ES-I3 (cell line): Measurements from ENCODE around the gene BRD9.
"Not testable (repeated sequence)": the region's sequence is repeated elsewhere in the genome, so short reads cannot be mapped to it uniquely, and the experiment has no call there.

ENCODE experiments used
- H3K36me3 ChIP-seq: 2 replicates; pipeline ENCODE4 v1.6.1; 2013; ENCODE audit warnings: mild to moderate bottlenecking, low read length, control low read depth, moderate library complexity; ENCODE audit not compliant: insufficient read depth
- H3K4me1 ChIP-seq: 2 replicates; pipeline ENCODE4 v1.6.1; 2013; ENCODE audit warnings: mild to moderate bottlenecking, control low read depth, low read length; ENCODE audit not compliant: insufficient read depth
- H3K9ac ChIP-seq: 2 replicates; pipeline ENCODE4 v1.6.1; 2013; ENCODE audit warnings: low read depth, mild to moderate bottlenecking, low read length, moderate library complexity
- H3K9me3 ChIP-seq: 2 replicates; pipeline ENCODE4 v1.6.1; 2013; ENCODE audit warnings: mild to moderate bottlenecking, low read length, moderate library complexity; ENCODE audit not compliant: control insufficient read depth, insufficient read depth

BRD9 gene

GRCh38 chr5:930866-931265, 38.3 kb upstream of the BRD9 start:
- H3K36me3 ChIP-seq: no peaks in the 10 kb centered on the region
- H3K9me3 ChIP-seq: no peaks in the 10 kb centered on the region; the same call in 1 of the 2 replicates
- no peaks in the 10 kb centered on the region for H3K4me1 ChIP-seq
- H3K9ac ChIP-seq: no peak overlapping the region

GRCh38 chr5:929596-929995, 37.0 kb upstream of the BRD9 start:
- Histone ChIP-seq H3K36me3 (no peaks in the 10 kb centered on the region), H3K9ac (no peak overlapping the region), H3K9me3 (no peaks in the 10 kb centered on the region; the same call in 1 of the 2 replicates), H3K4me1 (no peaks in the 10 kb centered on the region)

- not testable (repeated sequence) for H3K4me1 ChIP-seq, H3K36me3 ChIP-seq, H3K9me3 ChIP-seq, H3K9ac ChIP-seq
Measured at GRCh38 chr5:929182-929581, 36.6 kb upstream of the BRD9 start.

GRCh38 chr5:927172-928015, 34.8 kb upstream of the BRD9 start:
- Histone ChIP-seq H3K4me1 (no peaks in the 10 kb centered on the region), H3K9me3 (no peaks in the 10 kb centered on the region), H3K9ac (peak overlapping the region; percentile 47; the same call in 1 of the 2 replicates), H3K36me3 (no peaks in the 10 kb centered on the region)

GRCh38 chr5:926417-927171, 34.0 kb upstream of the BRD9 start:
- Histone ChIP-seq H3K4me1 (no peaks in the 10 kb centered on the region), H3K9ac (peak overlapping the region; percentile 47), H3K36me3 (no peaks in the 10 kb centered on the region), H3K9me3 (no peaks in the 10 kb centered on the region)

- peaks cover 5% of the 10 kb centered on the region for H3K36me3 ChIP-seq
- no peaks in the 10 kb centered on the region for H3K9me3 ChIP-seq
- no peak overlapping the region for H3K9ac ChIP-seq
- peaks cover 8% of the 10 kb centered on the region; the same call in 1 of the 2 replicates for H3K4me1 ChIP-seq
Measured at GRCh38 chr5:923281-923873, 30.8 kb upstream of the BRD9 start.

- H3K9ac ChIP-seq: no peak overlapping the region
- peaks cover 5% of the 10 kb centered on the region for H3K36me3 ChIP-seq
- no peaks in the 10 kb centered on the region for H3K9me3 ChIP-seq
- H3K4me1 ChIP-seq: peaks cover 8% of the 10 kb centered on the region; the same call in 1 of the 2 replicates
Measured at GRCh38 chr5:922436-923280, 30.1 kb upstream of the BRD9 start.

- Histone ChIP-seq H3K9me3 (no peaks in the 10 kb centered on the region), H3K9ac (no peak overlapping the region), H3K36me3 (peaks cover 13% of the 10 kb centered on the region), H3K4me1 (peaks cover 8% of the 10 kb centered on the region; the same call in 1 of the 2 replicates)
Measured at GRCh38 chr5:921456-922435, 29.1 kb upstream of the BRD9 start.

GRCh38 chr5:920321-920720, 27.7 kb upstream of the BRD9 start:
- Histone ChIP-seq H3K9me3 (no peaks in the 10 kb centered on the region), H3K4me1 (peaks cover 8% of the 10 kb centered on the region; the same call in 1 of the 2 replicates), H3K36me3 (peaks cover 19% of the 10 kb centered on the region), H3K9ac (no peak overlapping the region)

- Histone ChIP-seq H3K9ac (no peak overlapping the region), H3K36me3 (peaks cover 19% of the 10 kb centered on the region), H3K9me3 (no peaks in the 10 kb centered on the region), H3K4me1 (peaks cover 8% of the 10 kb centered on the region; the same call in 1 of the 2 replicates)
Measured at GRCh38 chr5:919356-920000, 26.9 kb upstream of the BRD9 start.

- not testable (repeated sequence) for H3K9me3 ChIP-seq, H3K4me1 ChIP-seq, H3K9ac ChIP-seq
- peaks cover 19% of the 10 kb centered on the region for H3K36me3 ChIP-seq
Measured at GRCh38 chr5:918717-919116, 26.1 kb upstream of the BRD9 start.

GRCh38 chr5:916441-917293, 24.1 kb upstream of the BRD9 start:
- Histone ChIP-seq H3K9me3 (no peaks in the 10 kb centered on the region), H3K36me3 (peaks cover 28% of the 10 kb centered on the region), H3K4me1 (peaks cover 8% of the 10 kb centered on the region; the same call in 1 of the 2 replicates), H3K9ac (no peak overlapping the region)
